Measurements from ENCODE around the gene GJA9. TPM values are rescaled to one million over a fixed set of nuclear protein-coding genes. Genes with fewer than 3 reads are reported as not detected.

The GJA9 gene
- total and polyA plus RNA-seq, 2 of the 4 experiments (the other 2 are of a cell fraction): not detected

- no TSS peak for BruUV-seq (replicated peaks)
These were observed 18.2 kb upstream of the GJA9 start for GRCh38 chr1:38899560-38899959.

More at GRCh38 chr1:38899560-38899959, 18.2 kb upstream of the GJA9 start:
- H3K9ac ChIP-seq (ENCODE audit: low read depth, low read length): no peak overlapping the region
- H3K36me3 ChIP-seq (ENCODE audit: control insufficient read depth, insufficient read depth, low read length): no peaks in the 10 kb centered on the region
- ChIA-PET POLR2A (ENCODE audit: unreplicated experiment) (no interaction called here), CTCF (no interaction called here)
- H4K5ac ChIP-seq (ENCODE audit: low read depth, low read length): no peak overlapping the region
- no peaks in the 10 kb centered on the region for H3K27me3 ChIP-seq (ENCODE audit: control insufficient read depth, insufficient read depth, low read length)
- no peaks in the 10 kb centered on the region for H3K4me1 ChIP-seq (ENCODE audit: control insufficient read depth, insufficient read depth, low read length)
- no peak for TF ChIP-seq RFX5 (IDR thresholded peaks at IDR 0.05; ENCODE audit: low read depth, low read length)
- TF ChIP-seq POLR2A (IDR thresholded peaks at IDR 0.05; ENCODE audit: low read depth, low read length): no peak
- TF ChIP-seq MXI1 (IDR thresholded peaks at IDR 0.05; ENCODE audit: borderline replicate concordance, low read depth, low read length): no peak
- TF ChIP-seq CTCF (conservative IDR thresholded peaks at IDR 0.05; ENCODE audit: low read depth, low read length): no peak
- TF ChIP-seq RCOR1 (IDR thresholded peaks at IDR 0.05; ENCODE audit: insufficient replicate concordance, low read length): no peak
- no peak for TF ChIP-seq ELK1 (IDR thresholded peaks at IDR 0.05; ENCODE audit: borderline replicate concordance, low read depth, low read length)
- no peak for TF ChIP-seq MAFK (IDR thresholded peaks at IDR 0.05; ENCODE audit: low read depth, low read length)
- no peak for TF ChIP-seq CHD1 (IDR thresholded peaks at IDR 0.05; ENCODE audit: low read depth, low read length)
- TF ChIP-seq FOS (IDR thresholded peaks at IDR 0.05; ENCODE audit: low read depth, low read length): no peak
- TF ChIP-seq RAD21 (IDR thresholded peaks at IDR 0.05; ENCODE audit: low read length): no peak
- TF ChIP-seq NFE2L2 (IDR thresholded peaks at IDR 0.05; ENCODE audit: low read depth, low read length): no peak
- no peak for TF ChIP-seq BHLHE40 (IDR thresholded peaks at IDR 0.05; ENCODE audit: low read depth, low read length)
- TF ChIP-seq USF2 (IDR thresholded peaks at IDR 0.05; ENCODE audit: low read depth, low read length): no peak
- intact Hi-C loops (cut with micrococcal nuclease): no loop called here
- ATAC-seq (ENCODE audit: low read depth) (no peak), DNase-seq (no peak)
- H2BK120ac ChIP-seq (ENCODE audit: low read depth, low read length): no peak overlapping the region
- H2BK20ac ChIP-seq (ENCODE audit: low read depth, low read length): no peak overlapping the region
- H3K56ac ChIP-seq (ENCODE audit: extremely low read depth, insufficient read depth, low read length): no peak overlapping the region
- H3K4me2 ChIP-seq (ENCODE audit: low read depth, low read length): no peak overlapping the region
- dilution Hi-C loops (cut with HindIII; ENCODE audit: low sequenced_read_pairs, unreplicated experiment): no loop called here
- no peak overlapping the region for H3K27ac ChIP-seq (ENCODE audit: insufficient read depth, low read length)
- H2BK5ac ChIP-seq (ENCODE audit: low read depth, low read length, poor library complexity, severe bottlenecking): no peak overlapping the region
- H2AK5ac ChIP-seq (ENCODE audit: low read depth, low read length): no peak overlapping the region
- no peaks in the 10 kb centered on the region for H3K9me3 ChIP-seq (ENCODE audit: control insufficient read depth, insufficient read depth, low read length)
- no peak overlapping the region for H2AK9ac ChIP-seq (replicated peaks; ENCODE audit: low read depth, low read length, poor library complexity)
- no peaks in the 10 kb centered on the region for H3K9me1 ChIP-seq (ENCODE audit: insufficient read depth, low read length)
- H3K23ac ChIP-seq (ENCODE audit: low read depth, low read length): no peak overlapping the region
- H3K14ac ChIP-seq (replicated peaks; ENCODE audit: low read depth, low read length): no peak overlapping the region
- WGBS, 2 experiments (ENCODE audit: extremely low coverage in 2 of 2, insufficient read length in 1 of 2): no CpG with 5 or more reads among the region's 4 CpGs
- H3K4me3 ChIP-seq (ENCODE audit: insufficient read depth, low read depth, low read length): no peak overlapping the region
- no peak overlapping the region for H4K8ac ChIP-seq (ENCODE audit: low read depth in 2 of 2, low read length in 2 of 2)
- H2BK15ac ChIP-seq (ENCODE audit: low read depth, low read length): no peak overlapping the region
- in situ Hi-C loops (cut with MboI; ENCODE audit: low sequenced_read_pairs): no loop called here
- no peaks in the 10 kb centered on the region for H3K79me1 ChIP-seq (ENCODE audit: low read depth in 1 of 2, low read length in 2 of 2)
- no peak overlapping the region for H3K4ac ChIP-seq (ENCODE audit: low read depth, low read length)
- H3K18ac ChIP-seq (ENCODE audit: low read depth, low read length): no peak overlapping the region
- no peak overlapping the region for H4K91ac ChIP-seq (ENCODE audit: insufficient read depth, low read depth, low read length)
- no peak overlapping the region for H2AFZ ChIP-seq (replicated peaks; ENCODE audit: low read length, poor library complexity)
- H4K20me1 ChIP-seq (ENCODE audit: insufficient read depth, low read length): no peaks in the 10 kb centered on the region
